HL-60 (cell line): ENCODE measurements around the gene NCF4.

Experiments
- GABPA ChIP-seq: IDR thresholded peaks from 2 replicates; pipeline ENCODE4 v1.6.1; 2012; ENCODE audit warnings: low read depth
- POLR2AphosphoS5 ChIP-seq: IDR thresholded peaks from 2 replicates; pipeline ENCODE4 v1.6.1; 2012; ENCODE audit warnings: low read depth
- REST ChIP-seq: IDR thresholded peaks from 2 replicates; pipeline ENCODE4 v1.6.1; 2012; ENCODE audit warnings: low read depth; ENCODE audit not compliant: insufficient replicate concordance
- SPI1 ChIP-seq: IDR thresholded peaks from 2 replicates; pipeline ENCODE4 v1.6.1; 2012; ENCODE audit warnings: low read depth, mild to moderate bottlenecking, borderline replicate concordance
- TF ChIP-seq, protein P1 (sequence below): IDR thresholded peaks from one replicate; pipeline ENCODE4 v1.5.1; 2011; ENCODE audit warnings: low read length, control low read depth, inconsistent platforms; ENCODE audit not compliant: insufficient read depth

GRCh38 chr22:36870250-36870649 lies 9.4 kb downstream of the NCF4 start:
- TF ChIP-seq, protein P1, sequence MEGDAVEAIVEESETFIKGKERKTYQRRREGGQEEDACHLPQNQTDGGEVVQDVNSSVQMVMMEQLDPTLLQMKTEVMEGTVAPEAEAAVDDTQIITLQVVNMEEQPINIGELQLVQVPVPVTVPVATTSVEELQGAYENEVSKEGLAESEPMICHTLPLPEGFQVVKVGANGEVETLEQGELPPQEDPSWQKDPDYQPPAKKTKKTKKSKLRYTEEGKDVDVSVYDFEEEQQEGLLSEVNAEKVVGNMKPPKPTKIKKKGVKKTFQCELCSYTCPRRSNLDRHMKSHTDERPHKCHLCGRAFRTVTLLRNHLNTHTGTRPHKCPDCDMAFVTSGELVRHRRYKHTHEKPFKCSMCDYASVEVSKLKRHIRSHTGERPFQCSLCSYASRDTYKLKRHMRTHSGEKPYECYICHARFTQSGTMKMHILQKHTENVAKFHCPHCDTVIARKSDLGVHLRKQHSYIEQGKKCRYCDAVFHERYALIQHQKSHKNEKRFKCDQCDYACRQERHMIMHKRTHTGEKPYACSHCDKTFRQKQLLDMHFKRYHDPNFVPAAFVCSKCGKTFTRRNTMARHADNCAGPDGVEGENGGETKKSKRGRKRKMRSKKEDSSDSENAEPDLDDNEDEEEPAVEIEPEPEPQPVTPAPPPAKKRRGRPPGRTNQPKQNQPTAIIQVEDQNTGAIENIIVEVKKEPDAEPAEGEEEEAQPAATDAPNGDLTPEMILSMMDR: no peak
- TF ChIP-seq POLR2AphosphoS5: no peak
- no peak for TF ChIP-seq GABPA
- no peak for TF ChIP-seq REST
- TF ChIP-seq SPI1: no peak
